ENCODE results near the gene ZMYND10. TPM values are rescaled to one million over a fixed set of nuclear protein-coding genes. Genes with fewer than 3 reads are reported as not detected.

The ZMYND10 gene
- polyA plus RNA-seq, 1 of the 3 experiments (the other 2 are of a cell fraction): 0.95 TPM

- H3K79me2 ChIP-seq (ENCODE audit: insufficient read depth): peaks cover 6% of the 10 kb centered on the region; the same call in 1 of the 2 replicates
- 0 out of 2 replicates have a peak, but pooled peaks cover 7% of the 10 kb centered on the region for H3K9me3 ChIP-seq
- no peak within 1 kb of the TSS for H3K9ac ChIP-seq
- peak; percentile 70 for DNase-seq
- H4K20me1 ChIP-seq (ENCODE audit: insufficient read depth): no peaks in the 10 kb centered on the region
- ChIA-PET CTCF (interaction anchor here (0.8 to 7.7 kb wide), 7 partner anchors 16 to 242 kb away, joined by 3 to 45 read pairs (median 5); partner anchors contain the start of gene TUSC2), POLR2A (no interaction called here)
- H3K36me3 ChIP-seq (replicated peaks in 1 of 2; ENCODE audit: control insufficient read depth in 1 of 2, insufficient read depth in 2 of 2, low read length in 1 of 2): no peaks in the 10 kb centered on the region
- H3K9me2 ChIP-seq: no peaks in the 10 kb centered on the region
- H3K27ac ChIP-seq (ENCODE audit: low read depth in 2 of 2, low read length in 1 of 2): peak within 1 kb of the TSS in 1 of 2 experiments; percentile 76; a peak in 2 of 4 replicates
- peaks cover 7 to 34% of the 10 kb centered on the region in 2 experiments; a peak in 2 of 4 replicates for H3K4me1 ChIP-seq (ENCODE audit: control insufficient read depth in 1 of 2, insufficient read depth in 2 of 2, low read depth in 1 of 2, low read length in 1 of 2)
- WGBS (ENCODE audit: low lambda C conversion rate): 87% methylated on average over 4 of the region's 14 CpGs
- no peak within 1 kb of the TSS for H3K4me2 ChIP-seq
- peaks cover 2% of the 10 kb centered on the region for H3F3A ChIP-seq (replicated peaks; ENCODE audit: insufficient read depth)
- H2AFZ ChIP-seq (ENCODE audit: low read depth): no peak within 1 kb of the TSS
- H3K4me3 ChIP-seq (ENCODE audit: low read depth in 2 of 2, low read length in 1 of 2): no peak within 1 kb of the TSS
- no peak for TF ChIP-seq MAX (IDR thresholded peaks at IDR 0.05; ENCODE audit: low read depth)
- TF ChIP-seq RAD21 (IDR thresholded peaks at IDR 0.05; ENCODE audit: low read length): peak; percentile 42
- no peaks in the 10 kb centered on the region for H3K27me3 ChIP-seq (ENCODE audit: insufficient read depth)
Observed at GRCh38 chr3:50303013-50303815, 42.3 kb downstream of the ZMYND10 start, which contains the start of gene HYAL1. HYAL1 (minus strand) TSS chr3:50303574; CDS start chr3:50302956, 618 bp downstream.

- no peak overlapping the region for H3K4me2 ChIP-seq
- POLR2A ChIA-PET: no interaction called here
- peaks cover 10 to 38% of the 10 kb centered on the region in 2 experiments; a peak in 2 of 4 replicates for H3K4me1 ChIP-seq (ENCODE audit: control insufficient read depth in 1 of 2, insufficient read depth in 2 of 2, low read depth in 1 of 2, low read length in 1 of 2)
- no peaks in the 10 kb centered on the region for H4K20me1 ChIP-seq (ENCODE audit: insufficient read depth)
- CTCF ChIA-PET: interaction anchor here (0.8 to 7.7 kb wide), 7 partner anchors 17 to 243 kb away, joined by 3 to 45 read pairs (median 5); partner anchors contain the start of gene TUSC2
- no peak overlapping the region for H2AFZ ChIP-seq (ENCODE audit: low read depth)
- WGBS (ENCODE audit: low lambda C conversion rate): 86% methylated on average over 19 of the region's 32 CpGs
- H3K36me3 ChIP-seq (replicated peaks in 1 of 2; ENCODE audit: control insufficient read depth in 1 of 2, insufficient read depth in 2 of 2, low read length in 1 of 2): peaks cover 0 to 2% of the 10 kb centered on the region in 2 experiments
- no peaks in the 10 kb centered on the region for H3K27me3 ChIP-seq (ENCODE audit: insufficient read depth)
- 0 out of 2 replicates have a peak, but pooled peaks cover 7% of the 10 kb centered on the region for H3K9me3 ChIP-seq
- no peaks in the 10 kb centered on the region for H3F3A ChIP-seq (replicated peaks; ENCODE audit: insufficient read depth)
- H3K79me2 ChIP-seq (ENCODE audit: insufficient read depth): peaks cover 7% of the 10 kb centered on the region; the same call in 1 of the 2 replicates
- no peak overlapping the region for H3K9ac ChIP-seq
- no peak overlapping the region for H3K4me3 ChIP-seq (ENCODE audit: low read depth in 2 of 2, low read length in 1 of 2)
- no peak for TF ChIP-seq SMC3 (IDR thresholded peaks at IDR 0.05; ENCODE audit: low read depth, low read length)
- no peak for TF ChIP-seq MEF2A (IDR thresholded peaks at IDR 0.05; ENCODE audit: borderline replicate concordance, low read depth)
- no peak for TF ChIP-seq ZBTB33 (IDR thresholded peaks at IDR 0.05; ENCODE audit: borderline replicate concordance, low read depth)
- TF ChIP-seq PBX3 (IDR thresholded peaks at IDR 0.05): no peak
- no peak for TF ChIP-seq USF2 (IDR thresholded peaks at IDR 0.05; ENCODE audit: borderline replicate concordance, low read depth, low read length)
- no peak for TF ChIP-seq CTCF (IDR thresholded peaks at IDR 0.05)
- TF ChIP-seq CHD2 (IDR thresholded peaks at IDR 0.05; ENCODE audit: low read length, partially characterized antibody): no peak
- no peaks in the 10 kb centered on the region for H3K9me2 ChIP-seq
- peak overlapping the region in 1 of 2 experiments; percentile 76; a peak in 2 of 4 replicates for H3K27ac ChIP-seq (ENCODE audit: low read depth in 2 of 2, low read length in 1 of 2)
- DNase-seq: no peak
Observed at GRCh38 chr3:50302095-50303012, 43.2 kb downstream of the ZMYND10 start.

Measured in SK-N-SH (cell line).